HG03457 (cell line): ENCODE data around the gene SAYSD1.

Experiments
- ATAC-seq: cut with Tn5 transposase; IDR thresholded peaks from one replicate; pipeline ENCODE4 v1.9.1; 2021; ENCODE audit warnings: moderate number of reproducible peaks; ENCODE audit not compliant: unreplicated experiment

SAYSD1 gene

GRCh38 chr6:39059496-39060310, 55.3 kb downstream of the SAYSD1 start:
- ATAC-seq, result no peak

DNA sequence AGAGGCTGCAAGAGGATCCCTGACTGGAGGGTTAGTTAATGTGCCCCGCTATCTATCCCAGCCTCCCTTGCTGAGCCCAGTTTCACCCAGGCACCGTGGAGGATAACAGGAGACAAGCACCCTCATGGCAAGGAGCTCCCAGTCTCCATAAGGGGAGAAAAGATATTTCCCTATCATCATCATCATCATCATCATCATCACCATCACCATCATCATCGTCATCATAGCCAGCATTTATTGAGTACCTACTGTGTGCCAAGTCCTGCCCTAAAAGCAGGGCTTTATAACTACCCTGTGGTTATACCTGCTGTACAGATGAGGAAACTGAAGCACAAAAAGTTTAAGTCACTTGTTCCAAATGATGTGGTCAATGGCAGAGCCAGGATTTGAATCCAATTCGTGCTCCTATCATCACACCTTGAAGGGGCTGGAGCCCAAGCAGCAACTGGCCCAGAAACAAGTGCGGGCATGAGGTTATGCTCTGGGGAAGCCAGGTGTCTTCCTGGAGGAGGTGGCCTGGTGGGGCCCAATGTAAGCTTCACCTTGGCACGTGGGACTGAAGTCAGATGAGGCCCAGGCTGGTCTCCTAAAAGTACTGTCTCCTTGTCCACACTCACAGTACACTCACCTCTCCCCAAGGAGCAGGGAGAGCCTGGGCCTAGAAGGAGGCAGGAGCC, 56.4 kb downstream of the SAYSD1 start:
- no peak for ATAC-seq

DNA sequence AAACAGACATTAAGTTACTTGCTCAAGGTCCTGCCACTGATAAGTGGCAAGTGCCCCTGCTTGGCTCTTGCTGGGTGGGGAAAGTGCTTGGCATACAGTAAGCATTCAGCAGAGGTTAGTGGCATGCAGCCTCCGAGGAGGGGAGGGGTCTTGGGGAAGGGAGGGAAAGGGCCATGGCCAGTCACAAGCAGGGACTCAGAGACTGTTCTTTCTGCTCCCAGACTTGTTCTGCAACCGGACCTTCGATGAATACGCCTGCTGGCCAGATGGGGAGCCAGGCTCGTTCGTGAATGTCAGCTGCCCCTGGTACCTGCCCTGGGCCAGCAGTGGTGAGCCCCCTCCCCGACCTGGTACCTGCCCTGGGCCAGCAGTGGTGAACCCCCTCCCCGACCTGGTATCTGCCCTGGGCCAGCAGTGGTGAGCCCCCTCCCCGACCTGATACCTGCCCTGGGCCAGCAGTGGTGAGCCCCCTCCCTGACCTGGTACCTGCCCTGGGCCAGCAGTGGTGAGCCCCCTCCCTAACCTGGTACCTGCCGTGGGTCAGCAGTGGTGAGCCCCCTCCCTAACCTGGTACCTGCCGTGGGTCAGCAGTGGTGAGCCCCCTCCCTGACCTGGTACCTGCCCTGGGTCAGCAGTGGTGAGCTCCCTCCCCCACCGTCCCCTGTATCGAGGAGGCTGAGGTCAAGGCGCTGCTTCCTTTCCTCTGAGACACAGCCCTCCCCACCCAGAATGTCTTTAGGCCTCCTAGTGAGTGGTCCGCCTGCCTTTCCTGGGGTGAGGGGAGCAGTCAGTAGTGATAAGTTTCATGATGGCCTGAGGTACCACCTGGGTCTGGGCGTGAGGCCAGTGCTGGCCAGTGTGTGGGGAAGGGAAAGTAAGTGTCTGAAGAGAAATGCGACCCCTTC, 57.5 kb downstream of the SAYSD1 start:
- no peak for ATAC-seq

- ATAC-seq, result no peak
These were observed 58.3 kb downstream of the SAYSD1 start for GRCh38 chr6:39056681-39057080.

GRCh38 chr6:39056191-39056590, 58.8 kb downstream of the SAYSD1 start:
- no peak for ATAC-seq

GRCh38 chr6:39055661-39056060, 59.3 kb downstream of the SAYSD1 start:
- ATAC-seq, result no peak

DNA sequence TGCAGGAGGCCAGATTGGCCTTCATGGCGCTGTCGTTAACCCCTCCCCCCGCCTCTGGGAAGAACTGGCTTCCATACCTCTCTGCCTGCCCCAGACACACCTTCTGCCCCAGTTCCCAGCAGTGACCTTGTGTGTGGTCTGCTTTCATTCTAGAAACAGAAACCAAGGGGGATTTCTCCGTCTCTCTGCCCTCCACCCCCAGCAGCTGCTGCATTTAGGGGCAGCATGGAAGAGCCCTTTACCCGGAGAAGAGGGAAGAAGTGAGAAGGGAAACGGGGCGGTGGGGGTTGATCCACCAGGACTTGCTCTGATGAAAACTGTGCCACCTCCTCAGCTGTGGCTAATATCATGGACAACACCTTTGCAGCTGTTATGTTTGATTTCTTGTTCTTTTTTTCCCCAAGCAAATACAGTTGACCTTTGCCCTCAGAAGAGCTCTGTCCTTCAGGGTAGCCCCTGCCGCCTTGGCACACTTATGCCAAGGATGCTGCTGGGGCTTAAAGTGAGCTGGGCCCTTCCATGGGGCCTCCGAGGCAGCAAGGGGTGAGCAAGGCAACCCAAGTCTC, 60.3 kb downstream of the SAYSD1 start:
- ATAC-seq, result no peak
